ENCODE results near the gene PIGO. TPM values are rescaled to one million over a fixed set of nuclear protein-coding genes. Genes with fewer than 3 reads are reported as not detected.

PIGO gene
- total and polyA plus RNA-seq, 2 of the 8 experiments (the other 6 are each of a cell fraction or from before 2014, with no cell fraction given), result 20.5 to 31.3 TPM

DNA sequence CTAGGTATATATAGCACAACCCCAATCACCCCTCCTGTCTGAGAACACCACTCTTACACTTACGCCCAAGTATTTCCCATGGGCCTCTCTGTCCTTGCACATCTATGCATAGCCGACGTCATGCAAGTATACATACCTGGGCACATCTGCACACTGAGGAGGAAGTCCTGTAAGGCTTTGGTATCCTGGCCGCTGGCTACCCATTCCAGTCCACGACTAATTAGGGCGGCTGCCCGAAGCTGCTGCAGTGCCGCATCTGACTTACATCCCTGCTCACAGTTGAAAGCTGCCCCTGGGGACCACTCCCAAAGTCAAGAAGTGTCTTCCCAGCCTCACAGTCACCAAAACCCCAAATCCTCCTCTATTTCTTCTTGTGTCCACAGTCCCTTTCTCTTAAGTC lies 21.6 kb downstream of the PIGO start (continued):
- no peak for TF ChIP-seq SP4 (IDR thresholded peaks at IDR 0.05; ENCODE audit: low read length)
